OCI-LY7 (cell line): ENCODE data around the gene TLE1. TPM values are rescaled to one million over a fixed set of nuclear protein-coding genes. Genes with fewer than 3 reads are reported as not detected.

Source experiments
- BruUV-seq: library from RNA; stranded (reverse); fragments of 400-500 nt; replicated peaks from 2 replicates; lab custom pipeline; 2021; lab: Mats Ljungman, UMichigan
- CTCF ChIA-PET: fragments of 300-600 bp; sonication (Branson Sonifier 250); formaldehyde crosslinking; loops from one replicate; lab custom pipeline; 2022; ENCODE audit warnings: antibody characterized with exemption; ENCODE audit not compliant: unreplicated experiment; lab: Charles Lee
- POLR2A ChIA-PET: fragments of 300-600 bp; sonication (Branson Sonifier 250); formaldehyde crosslinking; loops from one replicate; lab custom pipeline; 2022; ENCODE audit warnings: antibody characterized with exemption; lab: Charles Lee
- DNase-seq: peaks from one replicate; pipeline ENCODE4 v3.0.0-alpha.2; 2015; ENCODE audit warnings: low spot score
- H2AFZ ChIP-seq: fragments of 200-600 bp; sonication (generic), shearing (Covaris generic); 2 replicates; pipeline ENCODE4 v1.6.1; 2014; ENCODE audit warnings: mild to moderate bottlenecking, antibody characterized with exemption, low read length, moderate library complexity
- H3K27ac ChIP-seq: fragments of 200-600 bp; sonication (generic); 2 replicates; pipeline ENCODE4 v1.5.1; 2014; ENCODE audit warnings: mixed run types, low read depth, mild to moderate bottlenecking, moderate library complexity, low read length, inconsistent platforms; ENCODE audit not compliant: poor library complexity, severe bottlenecking
- H3K36me3 ChIP-seq: fragments of 200-600 bp; sonication (generic); 2 replicates; pipeline ENCODE4 v1.6.1; 2014; ENCODE audit warnings: mild to moderate bottlenecking, antibody characterized with exemption, low read length, moderate library complexity, mixed read lengths; ENCODE audit not compliant: insufficient read depth
- H3K4me1 ChIP-seq: fragments of 200-600 bp; sonication (generic); 2 replicates; pipeline ENCODE4 v1.5.1; 2014; ENCODE audit warnings: mild to moderate bottlenecking, low read length; ENCODE audit not compliant: insufficient read depth, poor library complexity, severe bottlenecking
- H3K4me2 ChIP-seq: fragments of 200-600 bp; sonication (generic); 2 replicates; pipeline ENCODE4 v1.6.1; 2014; ENCODE audit warnings: mild to moderate bottlenecking, low read length
- H3K4me3 ChIP-seq: fragments of 200-600 bp; sonication (generic); 2 replicates; pipeline ENCODE4 v1.5.1; 2014; ENCODE audit warnings: mild to moderate bottlenecking, low read depth, low read length; ENCODE audit not compliant: poor library complexity, severe bottlenecking
- H3K79me2 ChIP-seq: fragments of 200-600 bp; sonication (generic); 2 replicates; pipeline ENCODE4 v1.6.1; 2016; ENCODE audit warnings: low read depth, mild to moderate bottlenecking, low read length, moderate library complexity, mixed read lengths; ENCODE audit not compliant: insufficient read depth
- H3K9me2 ChIP-seq: fragments of 200-600 bp; sonication (generic); 2 replicates; pipeline ENCODE4 v1.6.1; 2016; ENCODE audit warnings: mild to moderate bottlenecking, low read length, mixed read lengths; ENCODE audit not compliant: insufficient read depth
- H3K9me3 ChIP-seq: fragments of 200-600 bp; sonication (generic); 2 replicates; pipeline ENCODE4 v1.6.1; 2014; ENCODE audit warnings: mild to moderate bottlenecking, mixed run types, low read length, mixed read lengths
- H4K20me1 ChIP-seq: fragments of 200-600 bp; sonication (generic); 2 replicates; pipeline ENCODE4 v1.6.1; 2014; ENCODE audit warnings: mild to moderate bottlenecking, antibody characterized with exemption, low read length, moderate library complexity, mixed read lengths; ENCODE audit not compliant: insufficient read depth
- CTCF ChIP-seq: fragments of 200-600 bp; sonication (generic); conservative IDR thresholded peaks from 2 replicates; pipeline ENCODE4 v1.5.1; 2014; ENCODE audit warnings: mild to moderate bottlenecking, antibody characterized with exemption, low read length, moderate library complexity, mixed read lengths
- EZH2phosphoT487 ChIP-seq: fragments of 200-600 bp; sonication (generic); IDR thresholded peaks from 2 replicates; pipeline ENCODE4 v1.6.1; 2018; ENCODE audit warnings: low read depth, borderline replicate concordance, mild to moderate bottlenecking, mixed run types, antibody characterized with exemption, low read length, moderate library complexity, mixed read lengths
- intact Hi-C: fragments of 100-400 bp; cut with micrococcal nuclease; formaldehyde crosslinking; loops from one replicate; pipeline ENCODE4 v1.10.0; 2022; ENCODE audit not compliant: unreplicated experiment
- total RNA-seq, 2 experiments: library from RNA; depleted of rRNA in 1 of 2; stranded (reverse); fragments of >200 nt in 1 of 2; shearing (Covaris generic) in 1 of 2; gene quantifications; 2 replicates each; pipeline ENCODE4 v1.2.3, GENCODE V29; 2014 to 2022

TLE1 gene
- total RNA-seq, 2 experiments from 2014 or later, result 0.13 TPM; not detected in 1

GRCh38 chr9:81604306-81605169, 84.8 kb downstream of the TLE1 start:
- DNase-seq, result no peak
- no peak for TF ChIP-seq CTCF
- no peak for TF ChIP-seq EZH2phosphoT487
- Histone ChIP-seq H3K4me2 (no peak overlapping the region), H3K9me2 (no peaks in the 10 kb centered on the region), H3K9me3 (no peaks in the 10 kb centered on the region), H3K4me3 (no peak overlapping the region), H3K36me3 (no peaks in the 10 kb centered on the region), H2AFZ (no peak overlapping the region), H3K4me1 (no peaks in the 10 kb centered on the region), H3K79me2 (no peaks in the 10 kb centered on the region), H4K20me1 (no peaks in the 10 kb centered on the region), H3K27ac (no peak overlapping the region)
- BruUV-seq, result no TSS peak
- POLR2A ChIA-PET, result interaction anchor here (0.5 kb wide), 2 partner anchors 17 to 696 kb away, joined by 3 read pairs; no protein-coding TSS in a partner anchor
- intact Hi-C loops, result no loop called here
- CTCF ChIA-PET, result no interaction called here

DNA sequence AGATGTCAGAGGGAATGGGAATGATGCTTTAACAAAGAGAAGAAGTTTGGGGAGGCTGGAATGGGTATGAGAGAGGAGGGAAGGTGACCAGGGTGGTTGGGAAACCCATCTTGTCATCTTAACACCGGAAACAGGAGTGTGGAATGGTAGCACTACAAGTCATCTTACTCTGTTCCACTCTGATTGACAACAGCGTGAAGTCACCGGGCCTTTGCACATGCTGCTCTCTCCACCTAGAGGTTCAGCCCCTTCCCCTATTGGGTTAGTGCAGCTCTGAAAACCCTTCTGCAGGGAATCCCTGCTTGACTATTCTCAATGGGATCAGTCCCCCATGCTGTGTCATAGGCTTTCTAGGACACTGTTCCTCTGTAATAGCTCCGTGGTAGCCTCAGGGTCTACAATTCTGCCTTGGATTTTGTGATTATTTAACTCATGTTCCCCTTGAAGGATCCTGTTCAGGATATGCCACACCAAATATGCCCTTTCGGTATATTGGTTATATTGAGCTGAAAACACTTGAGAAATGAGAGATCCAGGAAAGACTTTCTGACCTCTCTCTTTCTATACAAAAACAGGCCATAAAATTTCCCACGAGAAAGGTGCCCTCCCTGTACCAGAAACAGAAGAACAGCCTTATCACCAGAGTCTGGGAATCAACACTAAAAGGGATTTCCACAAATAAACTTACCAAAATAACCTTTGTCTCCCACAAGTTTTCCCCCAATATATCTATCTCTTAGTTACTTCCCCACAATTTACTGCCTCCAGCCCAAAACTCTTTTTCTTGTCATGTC, 86.3 kb downstream of the TLE1 start:
- Histone ChIP-seq H3K9me2 (no peaks in the 10 kb centered on the region), H3K36me3 (no peaks in the 10 kb centered on the region), H3K4me2 (no peak overlapping the region), H3K4me3 (no peak overlapping the region), H3K27ac (no peak overlapping the region), H2AFZ (no peak overlapping the region), H3K9me3 (no peaks in the 10 kb centered on the region), H3K4me1 (no peaks in the 10 kb centered on the region), H4K20me1 (no peaks in the 10 kb centered on the region), H3K79me2 (no peaks in the 10 kb centered on the region)
- intact Hi-C loops, result no loop called here
- no peak for DNase-seq
- ChIA-PET POLR2A (no interaction called here), CTCF (no interaction called here)
- no peak for TF ChIP-seq EZH2phosphoT487
- no peak for TF ChIP-seq CTCF
- BruUV-seq, result no TSS peak
